ENCODE results near the gene CDH23.

CDH23 gene

GRCh38 chr10:71812016-71812912, 415.5 kb downstream of the CDH23 start:
- H3K27ac ChIP-seq: no peak overlapping the region
- TF ChIP-seq, protein P1, sequence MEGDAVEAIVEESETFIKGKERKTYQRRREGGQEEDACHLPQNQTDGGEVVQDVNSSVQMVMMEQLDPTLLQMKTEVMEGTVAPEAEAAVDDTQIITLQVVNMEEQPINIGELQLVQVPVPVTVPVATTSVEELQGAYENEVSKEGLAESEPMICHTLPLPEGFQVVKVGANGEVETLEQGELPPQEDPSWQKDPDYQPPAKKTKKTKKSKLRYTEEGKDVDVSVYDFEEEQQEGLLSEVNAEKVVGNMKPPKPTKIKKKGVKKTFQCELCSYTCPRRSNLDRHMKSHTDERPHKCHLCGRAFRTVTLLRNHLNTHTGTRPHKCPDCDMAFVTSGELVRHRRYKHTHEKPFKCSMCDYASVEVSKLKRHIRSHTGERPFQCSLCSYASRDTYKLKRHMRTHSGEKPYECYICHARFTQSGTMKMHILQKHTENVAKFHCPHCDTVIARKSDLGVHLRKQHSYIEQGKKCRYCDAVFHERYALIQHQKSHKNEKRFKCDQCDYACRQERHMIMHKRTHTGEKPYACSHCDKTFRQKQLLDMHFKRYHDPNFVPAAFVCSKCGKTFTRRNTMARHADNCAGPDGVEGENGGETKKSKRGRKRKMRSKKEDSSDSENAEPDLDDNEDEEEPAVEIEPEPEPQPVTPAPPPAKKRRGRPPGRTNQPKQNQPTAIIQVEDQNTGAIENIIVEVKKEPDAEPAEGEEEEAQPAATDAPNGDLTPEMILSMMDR (IDR thresholded peaks at IDR 0.05): peak; percentile 88
- no peak for TF ChIP-seq ZFX (IDR thresholded peaks at IDR 0.05; ENCODE audit: borderline replicate concordance)

DNA sequence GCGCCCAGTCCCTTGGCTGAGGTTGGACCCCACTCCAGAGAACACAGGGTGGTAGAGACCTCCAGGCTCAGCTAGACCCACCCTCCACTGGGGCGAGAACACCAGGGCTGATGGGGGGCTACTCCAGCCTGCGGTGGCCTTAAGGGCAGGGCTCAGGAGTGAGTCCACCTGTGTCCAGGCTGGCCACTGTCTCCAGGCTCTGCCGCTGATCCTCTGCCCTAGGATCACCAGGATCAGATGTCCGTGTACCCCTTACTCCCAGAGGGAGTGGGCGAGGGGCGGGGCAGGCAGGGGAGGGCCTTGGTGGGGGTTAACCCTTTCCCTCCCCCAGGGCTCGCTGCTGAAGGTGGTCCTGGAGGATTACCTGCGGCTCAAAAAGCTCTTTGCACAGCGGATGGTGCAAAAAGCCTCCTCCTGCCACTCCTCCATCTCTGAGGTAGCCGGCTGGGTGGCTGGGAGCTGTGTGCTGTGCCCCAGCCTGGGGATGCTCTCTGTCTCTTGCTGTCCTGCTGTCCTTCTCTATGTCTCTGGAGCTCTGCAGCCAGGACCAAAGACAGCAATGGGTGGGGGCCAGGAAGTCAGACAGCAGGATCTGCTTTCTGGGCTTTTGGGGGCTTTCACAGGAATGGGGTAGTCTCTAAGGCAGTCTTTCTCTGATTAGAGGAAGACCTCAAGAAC, 416.3 kb downstream of the CDH23 start:
- TF ChIP-seq, protein P1 (IDR thresholded peaks at IDR 0.05): no peak
- TF ChIP-seq ZFX (IDR thresholded peaks at IDR 0.05; ENCODE audit: borderline replicate concordance): no peak
- H3K27ac ChIP-seq: no peak overlapping the region

DNA sequence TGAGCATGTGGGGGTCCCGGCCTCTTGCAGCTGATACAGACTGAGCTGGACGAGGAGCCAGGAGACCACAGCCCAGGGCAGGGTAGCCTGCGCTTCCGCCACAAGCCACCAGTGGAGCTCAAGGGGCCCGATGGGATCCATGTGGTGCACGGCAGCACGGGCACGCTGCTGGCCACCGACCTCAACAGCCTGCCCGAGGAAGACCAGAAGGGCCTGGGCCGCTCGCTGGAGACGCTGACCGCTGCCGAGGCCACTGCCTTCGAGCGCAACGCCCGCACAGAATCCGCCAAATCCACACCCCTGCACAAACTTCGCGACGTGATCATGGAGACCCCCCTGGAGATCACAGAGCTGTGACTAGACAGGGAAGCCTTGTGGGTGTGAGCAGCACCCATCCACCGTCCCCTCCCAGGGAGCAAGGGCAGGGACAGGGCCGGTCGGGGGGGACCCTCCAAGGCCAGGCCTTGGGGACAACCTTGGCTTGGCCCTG, 418.2 kb downstream of the CDH23 start:
- no peak overlapping the region for H3K27ac ChIP-seq
- TF ChIP-seq ZFX (IDR thresholded peaks at IDR 0.05; ENCODE audit: borderline replicate concordance): no peak
- TF ChIP-seq, protein P1 (IDR thresholded peaks at IDR 0.05): no peak

DNA sequence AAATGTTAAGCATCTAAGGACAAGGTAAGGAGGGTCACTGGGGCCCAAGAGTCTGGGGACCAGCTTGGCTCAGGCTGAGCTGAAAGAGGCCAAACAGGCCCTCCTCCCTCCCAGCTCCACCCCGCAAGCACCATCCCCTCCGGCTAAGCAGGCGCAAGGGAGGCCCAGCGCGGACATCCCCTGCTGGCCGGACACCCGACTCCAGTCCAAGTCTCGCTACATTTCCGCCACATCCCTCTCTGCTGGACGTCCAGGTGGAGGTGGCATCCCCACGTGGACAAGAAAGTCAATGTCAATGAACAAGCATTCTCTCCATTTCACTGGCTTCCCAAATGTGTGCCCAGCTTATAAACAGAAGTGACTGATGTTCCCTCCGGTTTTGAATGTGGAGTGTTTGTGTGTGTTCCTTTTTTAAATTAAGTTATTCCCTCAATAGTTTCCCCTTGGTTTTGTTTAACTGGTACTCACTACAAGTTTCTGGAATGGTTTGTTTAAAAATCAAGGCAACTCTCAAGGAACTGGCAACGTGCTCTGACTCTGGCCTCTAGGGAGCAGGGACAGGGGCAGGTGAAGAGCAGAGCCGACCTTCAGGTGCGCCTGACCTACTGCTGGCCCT, 418.9 kb downstream of the CDH23 start:
- TF ChIP-seq, protein P1 (IDR thresholded peaks at IDR 0.05): no peak
- TF ChIP-seq ZFX (IDR thresholded peaks at IDR 0.05; ENCODE audit: borderline replicate concordance): no peak
- no peak overlapping the region for H3K27ac ChIP-seq

- TF ChIP-seq, protein P1 (IDR thresholded peaks at IDR 0.05): no peak
- TF ChIP-seq ZFX (IDR thresholded peaks at IDR 0.05; ENCODE audit: borderline replicate concordance): no peak
- no peak overlapping the region for H3K27ac ChIP-seq
Observed at GRCh38 chr10:71816421-71816851, 419.7 kb downstream of the CDH23 start.

DNA sequence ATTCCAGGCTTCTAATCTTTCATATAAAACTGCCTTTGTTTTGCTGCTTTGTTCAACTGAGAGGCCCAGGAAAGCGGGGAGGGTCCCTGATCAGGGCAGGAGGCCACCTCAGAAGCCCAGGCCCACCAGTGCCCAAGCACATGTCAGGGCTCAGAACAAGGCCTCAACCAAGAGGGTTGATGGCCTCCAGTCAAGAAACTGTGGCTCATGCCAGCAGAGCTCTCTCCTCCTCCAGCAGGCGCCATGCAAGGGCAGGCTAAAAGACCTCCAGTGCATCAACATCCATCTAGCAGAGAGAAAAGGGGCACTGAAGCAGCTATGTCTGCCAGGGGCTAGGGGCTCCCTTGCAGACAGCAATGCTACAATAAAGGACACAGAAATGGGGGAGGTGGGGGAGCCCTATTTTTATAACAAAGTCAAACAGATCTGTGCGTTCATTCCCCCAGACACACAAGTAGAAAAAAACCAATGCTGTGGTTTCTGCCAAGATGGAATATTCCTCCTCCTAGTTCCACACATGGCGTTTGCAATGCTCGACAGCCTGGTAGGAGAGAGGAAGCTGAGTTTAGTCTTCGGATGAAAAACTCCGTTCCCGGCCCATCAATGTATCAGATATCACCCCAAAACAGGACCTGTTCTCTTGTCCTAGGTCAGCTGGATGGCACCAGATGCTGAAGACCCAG, 420.4 kb downstream of the CDH23 start:
- H3K27ac ChIP-seq: no peak overlapping the region
- TF ChIP-seq, protein P1 (IDR thresholded peaks at IDR 0.05): no peak
- TF ChIP-seq ZFX (IDR thresholded peaks at IDR 0.05; ENCODE audit: borderline replicate concordance): no peak

Measured in 22Rv1 (cell line).